Activated CD8-positive, alpha-beta T cell treated with anti-CD3 and anti-CD28 coated beads for 36 hours (primary cell): ENCODE data around the gene GHRHR. TPM values are rescaled to one million over a fixed set of nuclear protein-coding genes. Genes with fewer than 3 reads are reported as not detected.

Experiments
- ATAC-seq: fragments of 200-7000 bp; cut with Tn5 transposase; one replicate; pipeline ENCODE4 v1.10.0; 2021; ENCODE audit warnings: mild to moderate bottlenecking, moderate library complexity
- CTCF ChIA-PET: fragments of 350-600 bp; sonication (Branson Sonifier 250); formaldehyde crosslinking; loops from one replicate; lab custom pipeline; 2021; ENCODE audit warnings: antibody characterized with exemption; lab: Charles Lee
- POLR2A ChIA-PET: fragments of 350-600 bp; sonication (Branson Sonifier 250); formaldehyde crosslinking; loops from one replicate; lab custom pipeline; 2021; ENCODE audit warnings: antibody characterized with exemption; lab: Charles Lee
- DNase-seq: peaks from one replicate; pipeline ENCODE4 v3.0.0-alpha.2; 2020
- H3K27ac Mint-ChIP-seq: one replicate; pipeline ENCODE4 v1.8.0; 2021; ENCODE audit warnings: mild to moderate bottlenecking, mixed read lengths
- H3K27me3 Mint-ChIP-seq: one replicate; pipeline ENCODE4 v1.8.0; 2021; ENCODE audit warnings: mixed read lengths
- H3K36me3 Mint-ChIP-seq: one replicate; pipeline ENCODE4 v1.8.0; 2021; ENCODE audit warnings: low read depth, mixed read lengths
- H3K4me1 Mint-ChIP-seq: one replicate; pipeline ENCODE4 v1.8.0; 2021; ENCODE audit warnings: low read depth, mixed read lengths
- H3K4me3 Mint-ChIP-seq: one replicate; pipeline ENCODE4 v1.8.0; 2021; ENCODE audit warnings: mild to moderate bottlenecking, moderate library complexity, mixed read lengths
- H3K9me3 Mint-ChIP-seq: one replicate; pipeline ENCODE4 v1.8.0; 2021; ENCODE audit warnings: mixed read lengths
- CTCF ChIP-seq: fragments of 200-600 bp; IDR thresholded peaks from one replicate; pipeline ENCODE4 v1.8.0; 2022; ENCODE audit warnings: antibody characterized with exemption, mild to moderate bottlenecking
- intact Hi-C: fragments of 100-400 bp; cut with micrococcal nuclease; formaldehyde crosslinking; loops from one replicate; pipeline ENCODE4 v1.10.0; 2022
- total RNA-seq, 2 experiments: library from RNA; stranded (reverse); gene quantifications; one replicate each; pipeline ENCODE4 v1.2.3, GENCODE V29; 2021

Gene GHRHR
- total RNA-seq, 2 experiments from 2014 or later = not detected

- Mint-ChIP-seq H3K4me3 (no peak overlapping the region), H3K27me3 (peaks cover 7% of the 10 kb centered on the region), H3K36me3 (peaks cover 5% of the 10 kb centered on the region), H3K27ac (no peak overlapping the region), H3K4me1 (peaks cover 21% of the 10 kb centered on the region), H3K9me3 (peaks cover 11% of the 10 kb centered on the region)
- no peak for ATAC-seq
- ChIA-PET POLR2A (no interaction called here), CTCF (interaction anchor here (1.4 kb wide), 1 partner anchor 82 kb away, joined by 5 read pairs; no protein-coding TSS in a partner anchor)
- TF ChIP-seq CTCF = no peak
- no peak for DNase-seq
- intact Hi-C loops = no loop called here
These were observed 56.4 kb downstream of the GHRHR start for GRCh38 chr7:31020161-31020560.

- peaks cover 11% of the 10 kb centered on the region for H3K9me3 Mint-ChIP-seq
- CTCF ChIA-PET = interaction anchor here (2.1 kb wide), 1 partner anchor 102 kb away, joined by 7 read pairs; no protein-coding TSS in a partner anchor
- POLR2A ChIA-PET = no interaction called here
- H3K27ac Mint-ChIP-seq = no peak overlapping the region
- no peak overlapping the region for H3K4me3 Mint-ChIP-seq
- H3K27me3 Mint-ChIP-seq = peaks cover 6% of the 10 kb centered on the region
- TF ChIP-seq CTCF = no peak
- DNase-seq (no peak), ATAC-seq (no peak)
- peaks cover 5% of the 10 kb centered on the region for H3K36me3 Mint-ChIP-seq
- H3K4me1 Mint-ChIP-seq = peaks cover 21% of the 10 kb centered on the region
- intact Hi-C loops = no loop called here
These were observed 56.9 kb downstream of the GHRHR start for GRCh38 chr7:31020652-31021051.

- Mint-ChIP-seq H3K9me3 (peaks cover 11% of the 10 kb centered on the region), H3K27ac (no peak overlapping the region), H3K4me3 (no peak overlapping the region), H3K36me3 (peaks cover 5% of the 10 kb centered on the region), H3K4me1 (peaks cover 21% of the 10 kb centered on the region), H3K27me3 (peaks cover 2% of the 10 kb centered on the region)
- ChIA-PET CTCF (interaction anchor here (2.1 kb wide), 1 partner anchor 100 kb away, joined by 7 read pairs; no protein-coding TSS in a partner anchor), POLR2A (no interaction called here)
- intact Hi-C loops = no loop called here
- DNase-seq (no peak), ATAC-seq (no peak)
- no peak for TF ChIP-seq CTCF
These were observed 58.4 kb downstream of the GHRHR start for GRCh38 chr7:31022117-31022516.

- DNase-seq (no peak), ATAC-seq (no peak)
- ChIA-PET CTCF (interaction anchor here (1.0 to 2.1 kb wide), 2 partner anchors 39 to 100 kb away, joined by 3 to 7 read pairs; no protein-coding TSS in a partner anchor), POLR2A (interaction anchor here (0.6 kb wide), 1 partner anchor 219 kb away, joined by 3 read pairs; no protein-coding TSS in a partner anchor)
- peak overlapping the region; percentile 24 for H3K27ac Mint-ChIP-seq
- H3K9me3 Mint-ChIP-seq = peaks cover 11% of the 10 kb centered on the region
- H3K36me3 Mint-ChIP-seq = peaks cover 5% of the 10 kb centered on the region
- peaks cover 2% of the 10 kb centered on the region for H3K27me3 Mint-ChIP-seq
- intact Hi-C loops = no loop called here
- H3K4me3 Mint-ChIP-seq = no peak overlapping the region
- H3K4me1 Mint-ChIP-seq = peaks cover 21% of the 10 kb centered on the region
- no peak for TF ChIP-seq CTCF
These were observed 59.0 kb downstream of the GHRHR start for GRCh38 chr7:31022726-31023125.

- ATAC-seq = peak; percentile 75
- POLR2A ChIA-PET = no interaction called here
- H3K9me3 Mint-ChIP-seq = peaks cover 11% of the 10 kb centered on the region
- TF ChIP-seq CTCF = no peak
- H3K27me3 Mint-ChIP-seq = peaks cover 2% of the 10 kb centered on the region
- peaks cover 5% of the 10 kb centered on the region for H3K36me3 Mint-ChIP-seq
- peak overlapping the region; percentile 84 for H3K27ac Mint-ChIP-seq
- no peak overlapping the region for H3K4me3 Mint-ChIP-seq
- intact Hi-C loops = no loop called here
- peak; percentile 63 for DNase-seq
- peaks cover 21% of the 10 kb centered on the region for H3K4me1 Mint-ChIP-seq
- CTCF ChIA-PET = interaction anchor here (2.3 to 3.2 kb wide), 2 partner anchors 40 to 99 kb away, joined by 9 to 14 read pairs; no protein-coding TSS in a partner anchor
These were observed 60.1 kb downstream of the GHRHR start for GRCh38 chr7:31023877-31024276.
